ENCODE results near the gene OXCT2.

Gene OXCT2

GRCh38 chr1:39762550-39763540, 8.3 kb downstream of the OXCT2 start:
- no peak for DNase-seq (ENCODE audit: low read depth)

- no peak for DNase-seq (ENCODE audit: low read depth)
Measured at GRCh38 chr1:39761557-39762260, 9.4 kb downstream of the OXCT2 start.

- no peak for DNase-seq (ENCODE audit: low read depth)
Measured at GRCh38 chr1:39761016-39761415, 10.1 kb downstream of the OXCT2 start.

GRCh38 chr1:39760074-39761008, 10.8 kb downstream of the OXCT2 start:
- DNase-seq (ENCODE audit: low read depth) = no peak

- DNase-seq (ENCODE audit: low read depth) = no peak
Measured at GRCh38 chr1:39759436-39759726, 11.8 kb downstream of the OXCT2 start.

- DNase-seq (ENCODE audit: low read depth) = no peak
Measured at GRCh38 chr1:39758556-39759435, 12.4 kb downstream of the OXCT2 start.

- no peak for DNase-seq (ENCODE audit: low read depth)
Measured at GRCh38 chr1:39757501-39757900, 13.6 kb downstream of the OXCT2 start.

GRCh38 chr1:39755965-39756659, 15.0 kb downstream of the OXCT2 start:
- no peak for DNase-seq (ENCODE audit: low read depth)

- DNase-seq (ENCODE audit: low read depth) = no peak
Measured at GRCh38 chr1:39754906-39755504, 16.1 kb downstream of the OXCT2 start.

- DNase-seq (ENCODE audit: low read depth) = no peak
Measured at GRCh38 chr1:39754026-39754570, 17.1 kb downstream of the OXCT2 start.

- DNase-seq (ENCODE audit: low read depth) = no peak
Measured at GRCh38 chr1:39753132-39754025, 17.8 kb downstream of the OXCT2 start.

GRCh38 chr1:39752703-39753102, 18.4 kb downstream of the OXCT2 start:
- DNase-seq (ENCODE audit: low read depth) = no peak

GRCh38 chr1:39751595-39751994, 19.6 kb downstream of the OXCT2 start:
- no peak for DNase-seq (ENCODE audit: low read depth)

- DNase-seq (ENCODE audit: low read depth) = no peak
Measured at GRCh38 chr1:39745016-39745670, 26.0 kb downstream of the OXCT2 start.

GRCh38 chr1:39738622-39739366, 32.4 kb downstream of the OXCT2 start, which contains the start of gene PPIE:
PPIE (plus strand) TSS chr1:39738882; CDS start chr1:39738901, 19 bp downstream.
- peak; percentile 51 for DNase-seq (ENCODE audit: low read depth)

- no peak for DNase-seq (ENCODE audit: low read depth)
Measured at GRCh38 chr1:39737546-39738169, 33.5 kb downstream of the OXCT2 start.

- DNase-seq (ENCODE audit: low read depth) = no peak
Measured at GRCh38 chr1:39735731-39736130, 35.4 kb downstream of the OXCT2 start.

Data from GM04504 (cell line).